Measurements from ENCODE around the gene ATP1A3.

DNA sequence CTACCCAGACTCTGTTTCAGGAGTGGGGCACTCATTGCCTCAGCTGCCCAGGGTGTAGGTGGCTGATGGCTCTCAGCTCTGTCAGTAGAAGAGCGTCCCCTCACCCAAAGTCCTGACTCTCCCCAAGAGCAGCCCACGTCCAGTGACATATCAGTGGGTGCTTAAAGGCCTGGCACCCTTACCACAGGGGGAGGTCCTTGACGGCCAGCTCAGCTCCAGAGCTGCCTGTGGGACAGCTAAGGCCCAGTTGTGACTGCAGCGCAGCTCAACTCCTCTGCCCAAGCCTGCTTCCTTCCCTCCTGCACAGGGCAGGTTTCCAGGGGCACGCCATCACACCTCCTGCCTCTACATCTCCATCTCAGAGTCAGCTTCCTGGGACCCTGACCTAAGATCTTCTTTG lies 43.6 kb upstream of the ATP1A3 start:
- no peak for TF ChIP-seq RAD21 (conservative IDR thresholded peaks at IDR 0.05)
- TF ChIP-seq, protein P1, sequence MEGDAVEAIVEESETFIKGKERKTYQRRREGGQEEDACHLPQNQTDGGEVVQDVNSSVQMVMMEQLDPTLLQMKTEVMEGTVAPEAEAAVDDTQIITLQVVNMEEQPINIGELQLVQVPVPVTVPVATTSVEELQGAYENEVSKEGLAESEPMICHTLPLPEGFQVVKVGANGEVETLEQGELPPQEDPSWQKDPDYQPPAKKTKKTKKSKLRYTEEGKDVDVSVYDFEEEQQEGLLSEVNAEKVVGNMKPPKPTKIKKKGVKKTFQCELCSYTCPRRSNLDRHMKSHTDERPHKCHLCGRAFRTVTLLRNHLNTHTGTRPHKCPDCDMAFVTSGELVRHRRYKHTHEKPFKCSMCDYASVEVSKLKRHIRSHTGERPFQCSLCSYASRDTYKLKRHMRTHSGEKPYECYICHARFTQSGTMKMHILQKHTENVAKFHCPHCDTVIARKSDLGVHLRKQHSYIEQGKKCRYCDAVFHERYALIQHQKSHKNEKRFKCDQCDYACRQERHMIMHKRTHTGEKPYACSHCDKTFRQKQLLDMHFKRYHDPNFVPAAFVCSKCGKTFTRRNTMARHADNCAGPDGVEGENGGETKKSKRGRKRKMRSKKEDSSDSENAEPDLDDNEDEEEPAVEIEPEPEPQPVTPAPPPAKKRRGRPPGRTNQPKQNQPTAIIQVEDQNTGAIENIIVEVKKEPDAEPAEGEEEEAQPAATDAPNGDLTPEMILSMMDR (IDR thresholded peaks at IDR 0.05; ENCODE audit: poor library complexity, severe bottlenecking), result no peak
- no peak for TF ChIP-seq POLR2AphosphoS5 (IDR thresholded peaks at IDR 0.05)
- no peak for TF ChIP-seq EP300 (conservative IDR thresholded peaks at IDR 0.05; ENCODE audit: poor library complexity, severe bottlenecking)
- no peak for TF ChIP-seq EZH2 (IDR thresholded peaks at IDR 0.05; ENCODE audit: borderline replicate concordance, insufficient read depth, low read length, poor library complexity, severe bottlenecking)
- TF ChIP-seq TAF1 (IDR thresholded peaks at IDR 0.05; ENCODE audit: low read depth), result no peak
- TF ChIP-seq MXI1 (conservative IDR thresholded peaks at IDR 0.05; ENCODE audit: poor library complexity, severe bottlenecking), result no peak
- no peak for TF ChIP-seq SMC3 (conservative IDR thresholded peaks at IDR 0.05; ENCODE audit: poor library complexity)
